Ovary (tissue), 9 donors: ENCODE results near the gene ANKZF1. TPM values are rescaled to one million over a fixed set of nuclear protein-coding genes. Genes with fewer than 3 reads are reported as not detected.
"Not testable (repeated sequence)": the region's sequence is repeated elsewhere in the genome, so short reads cannot be mapped to it uniquely, and the experiment has no call there.

Experiments used
- DNase-seq, 5 donors: peaks; one replicate each; pipeline ENCODE4 v3.0.0-alpha.2; 2019 to 2020
- H3K27ac ChIP-seq, 2 donors: fragments of 200-600 bp; one replicate each; pipeline versions ENCODE4 v1.5.1 to v1.8.0; 2019 to 2022
- H3K27me3 ChIP-seq: fragments of 200-600 bp; one replicate; pipeline ENCODE4 v1.8.0; 2022
- H3K36me3 ChIP-seq: fragments of 200-600 bp; sonication (generic); one replicate; pipeline ENCODE4 v1.5.1; 2019
- H3K4me1 ChIP-seq: one replicate; pipeline ENCODE4 v1.8.1; 2013; ENCODE audit warnings: mild to moderate bottlenecking, moderate library complexity; ENCODE audit not compliant: insufficient read depth
- H3K4me3 ChIP-seq: fragments of 200-600 bp; sonication (generic); one replicate; pipeline ENCODE4 v1.5.1; 2017
- H3K9me3 ChIP-seq, 2 donors: fragments of 200-600 bp in 1 of 2; sonication (generic) in 1 of 2; one replicate each; pipeline versions ENCODE4 v1.5.1 to v1.8.1; 2013 to 2019; ENCODE audit warnings: mild to moderate bottlenecking in 1 of 2, moderate library complexity in 1 of 2
- CTCF ChIP-seq, 3 donors: fragments of 450-650 bp in 2 of 3; fragments of 200-600 bp in 1 of 3; IDR thresholded peaks; one replicate each; pipeline versions ENCODE4 v1.5.1 to v1.8.0; 2016 to 2022; ENCODE audit warnings: antibody characterized with exemption in 3 of 3, mild to moderate bottlenecking in 1 of 3
- EP300 ChIP-seq: sonication (generic); formaldehyde crosslinking; IDR thresholded peaks from one replicate; pipeline ENCODE4 v1.6.1; 2017; ENCODE audit warnings: antibody characterized with exemption
- POLR2A ChIP-seq: fragments of 450-650 bp; IDR thresholded peaks from one replicate; pipeline ENCODE4 v1.6.1; 2017; ENCODE audit warnings: antibody characterized with exemption, mild to moderate bottlenecking, moderate library complexity
- WGBS, 3 donors: extraction: QIAGEN DNeasy Blood & Tissue Kit in 1 of 3; methylation state at CpG; one replicate each; pipeline versions ENCODE4 v1.1.5 to v1.1.7; 2013 to 2017; 5-methylcytosine and 5-hydroxymethylcytosine counted together
- intact Hi-C, 4 donors: fragments of 100-400 bp; cut with DNase I; formaldehyde crosslinking; loops; one replicate each; pipeline versions ENCODE4 v1.11.0 to v1.15.1; 2022 to 2023
- polyA plus RNA-seq, 2 donors: library from polyadenylated mRNA; stranded (reverse); fragments of 200-250 nt in 1 of 2; fragments of 350-450 nt in 1 of 2; fragmentation: Illumina TruSeq in 1 of 2; extraction: RNeasy Lipid Tissue Mini Kit (QIAGEN cat#74804) in 1 of 2; gene quantifications; one replicate each; pipeline ENCODE4 v1.2.3, GENCODE V29; 2013 to 2014
- total RNA-seq, 7 donors: library from RNA; depleted of rRNA in 2 of 7; stranded (reverse); fragments of >200 nt in 2 of 7; fragmentation: NEBNext Ultra II Directional in 3 of 7; extraction: Animal tissue kit (Norgen Biotek cat#: 25700) in 3 of 7; gene quantifications; one replicate each; pipeline versions ENCODE4 v1.1.0 to v1.2.4, GENCODE V29; 2016 to 2023
- donor health status: DM: no; HTN: no; CAD: no; lungs with moderate emphysema.
- donor health status: DM: no; HTN: no; CAD: no.
- donor health status: Bipolar disorder and iron deficiency.
- donor health status: DM: yes; HTN: yes; CAD: no.
- donor health status: DM: no; HTN: no; CAD: no.
- donor health status: DM: yes; HTN: yes; CAD: no.

ANKZF1 gene
- total and polyA plus RNA-seq, 9 donors: 33.1 to 60.2 (median 39.0) TPM

GRCh38 chr2:219253753-219254589, 24.4 kb downstream of the ANKZF1 start, which contains the start of gene TUBA4A:
Gene TUBA4A, minus strand, starts transcription at chr2:219253918. Its CDS starts 60 bp downstream, at chr2:219253858.
- intact Hi-C loops: no loop called here
- no peaks in the 10 kb centered on the region for H3K27me3 ChIP-seq
- DNase-seq: peak; percentile 76 to 89 (median 82)
- H3K4me3 ChIP-seq: peak within 1 kb of the TSS; percentile 57
- 0 to 1% (median 1%) methylated on average over 55 to 76 of the region's 76 CpGs for WGBS, 3 donors
- no peaks in the 10 kb centered on the region for H3K36me3 ChIP-seq
- H3K4me1 ChIP-seq: peaks cover 23% of the 10 kb centered on the region
- peak within 1 kb of the TSS; percentile 24 to 46 for H3K27ac ChIP-seq
- H3K9me3 ChIP-seq: no peaks in the 10 kb centered on the region
- TF ChIP-seq CTCF (IDR thresholded peaks at IDR 0.05) (peak in 2 of 3 donors; percentile 31), EP300 (no peak), POLR2A (peak; percentile 89)

- Histone ChIP-seq H3K27ac (peak overlapping the region; percentile 24 to 31), H3K36me3 (no peaks in the 10 kb centered on the region), H3K4me3 (peak overlapping the region; percentile 57), H3K9me3 (no peaks in the 10 kb centered on the region), H3K4me1 (peaks cover 17% of the 10 kb centered on the region), H3K27me3 (no peaks in the 10 kb centered on the region)
- 10 to 17% (median 14%) methylated on average over 11 to 12 of the region's 12 CpGs for WGBS, 3 donors
- intact Hi-C loops: no loop called here
- TF ChIP-seq EP300 (no peak), CTCF (IDR thresholded peaks at IDR 0.05) (no peak), POLR2A (no peak)
- DNase-seq: peak in 1 of 5 donors; percentile 39
Measured at GRCh38 chr2:219254590-219255201, 25.1 kb downstream of the ANKZF1 start.

GRCh38 chr2:219258942-219259341, 29.3 kb downstream of the ANKZF1 start:
- H3K9me3 ChIP-seq, DNase-seq, H3K27ac ChIP-seq, H3K4me1 ChIP-seq, H3K36me3 ChIP-seq, H3K4me3 ChIP-seq, H3K27me3 ChIP-seq, intact Hi-C loops: not testable (repeated sequence)
- 75 to 80% (median 79%) methylated on average over 10 of the region's 10 CpGs for WGBS, 3 donors

GRCh38 chr2:219261024-219261855, 31.6 kb downstream of the ANKZF1 start:
- no peak for DNase-seq
- no peaks in the 10 kb centered on the region for H3K36me3 ChIP-seq
- no peaks in the 10 kb centered on the region for H3K4me1 ChIP-seq
- H3K9me3 ChIP-seq: no peaks in the 10 kb centered on the region
- H3K4me3 ChIP-seq: no peak overlapping the region
- intact Hi-C loops: no loop called here
- H3K27me3 ChIP-seq: no peaks in the 10 kb centered on the region
- no peak overlapping the region for H3K27ac ChIP-seq
- WGBS, 3 donors: 55 to 61% (median 55%) methylated on average over 5 of the region's 5 CpGs
- TF ChIP-seq POLR2A: no peak
- TF ChIP-seq EP300: no peak
- TF ChIP-seq CTCF (IDR thresholded peaks at IDR 0.05): no peak
